Measurements from ENCODE around the gene SLC7A8.

SLC7A8 gene

GRCh38 chr14:23094666-23095195 lies 88.7 kb downstream of the SLC7A8 start, which contains the start of gene ACIN1:
Gene ACIN1, minus strand, starts transcription at chr14:23095136. Its CDS starts 24 bp downstream, at chr14:23095112.
- DNase-seq (ENCODE audit: low read depth in 2 of 2) = peak; percentile 67 to 99

GRCh38 chr14:23093991-23094665 lies 89.3 kb downstream of the SLC7A8 start:
- no peak for DNase-seq (ENCODE audit: low read depth in 2 of 2)

- no peak for DNase-seq (ENCODE audit: low read depth in 2 of 2)
Measured at GRCh38 chr14:23093526-23093925, 89.9 kb downstream of the SLC7A8 start.

GRCh38 chr14:23093104-23093503 lies 90.4 kb downstream of the SLC7A8 start:
- no peak for DNase-seq (ENCODE audit: low read depth in 2 of 2)

- DNase-seq (ENCODE audit: low read depth in 2 of 2) = no peak
Measured at GRCh38 chr14:23091294-23092225, 91.9 kb downstream of the SLC7A8 start.

- DNase-seq (ENCODE audit: low read depth in 2 of 2) = no peak
Measured at GRCh38 chr14:23090254-23090636, 93.2 kb downstream of the SLC7A8 start.

- no peak for DNase-seq (ENCODE audit: low read depth in 2 of 2)
Measured at GRCh38 chr14:23089498-23090253, 93.8 kb downstream of the SLC7A8 start.

GRCh38 chr14:23086565-23086964 lies 96.9 kb downstream of the SLC7A8 start:
- no peak for DNase-seq (ENCODE audit: low read depth in 2 of 2)

- DNase-seq (ENCODE audit: low read depth in 2 of 2) = no peak
Measured at GRCh38 chr14:23085458-23085857, 98.0 kb downstream of the SLC7A8 start.

GRCh38 chr14:23080474-23080873 lies 103.0 kb downstream of the SLC7A8 start:
- no peak for DNase-seq (ENCODE audit: low read depth in 2 of 2)

- no peak for DNase-seq (ENCODE audit: low read depth in 2 of 2)
Measured at GRCh38 chr14:23079716-23080115, 103.7 kb downstream of the SLC7A8 start.

- DNase-seq (ENCODE audit: low read depth in 2 of 2) = no peak
Measured at GRCh38 chr14:23078692-23079116, 104.8 kb downstream of the SLC7A8 start.

- no peak for DNase-seq (ENCODE audit: low read depth in 2 of 2)
Measured at GRCh38 chr14:23077962-23078361, 105.5 kb downstream of the SLC7A8 start.

- no peak for DNase-seq (ENCODE audit: low read depth in 2 of 2)
Measured at GRCh38 chr14:23076785-23077408, 106.6 kb downstream of the SLC7A8 start.
